NCI-H128 (cell line): ENCODE data around the gene NLGN1.
"Not testable (repeated sequence)": the region's sequence is repeated elsewhere in the genome, so short reads cannot be mapped to it uniquely, and the experiment has no call there.

Experiments used
- DNase-seq: peaks from one replicate; lab custom pipeline; 2025; ENCODE audit not compliant: unreplicated experiment; lab: John Stamatoyannopoulos, UW

Gene NLGN1

DNA sequence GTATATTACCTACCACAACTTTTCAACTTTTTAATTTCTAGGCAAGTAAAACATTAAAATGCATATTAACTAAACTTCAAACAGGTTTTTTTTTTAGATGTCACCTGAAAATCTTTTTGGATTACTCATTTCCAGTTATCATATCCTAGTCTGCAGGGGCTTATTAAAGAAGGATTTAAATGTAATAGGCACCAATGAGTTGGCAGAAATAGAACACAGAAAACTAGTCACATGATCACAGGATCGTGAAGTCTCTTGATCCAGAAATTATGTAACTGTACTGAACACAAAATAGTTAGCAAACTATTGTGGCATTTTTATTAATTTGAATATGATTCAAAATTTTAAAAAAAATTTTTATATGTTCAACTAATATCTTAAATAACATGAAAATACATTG is 807.2 kb downstream of the NLGN1 start:
- DNase-seq: no peak

DNA sequence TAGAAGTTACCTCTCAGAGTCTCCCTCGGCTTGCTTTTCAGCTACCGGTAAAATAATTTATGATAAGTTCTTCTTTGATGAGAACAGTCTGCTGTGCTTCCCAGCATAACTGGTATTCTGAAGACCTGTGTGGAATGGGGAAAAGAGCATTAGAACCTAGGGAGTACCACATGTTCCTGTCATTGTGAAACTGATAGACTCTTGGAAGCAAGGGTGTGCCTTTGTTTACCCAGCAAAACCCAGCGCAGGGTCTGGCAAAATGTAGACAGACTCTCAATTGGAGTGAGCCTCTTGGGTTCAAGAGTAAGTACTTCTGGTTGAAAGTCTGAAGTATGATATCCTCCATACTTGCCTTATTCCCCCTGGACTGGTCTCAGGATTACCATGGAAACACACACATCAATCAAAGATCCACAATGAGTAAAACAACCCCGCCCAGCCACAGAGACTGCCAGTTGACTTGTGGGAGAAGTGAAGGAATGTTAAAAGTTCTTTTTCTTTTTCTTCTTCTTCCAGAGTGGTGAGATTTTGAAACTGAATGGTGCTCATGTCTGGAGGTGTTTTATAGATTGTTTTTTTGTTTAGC is 809.2 kb downstream of the NLGN1 start:
- DNase-seq: no peak

DNA sequence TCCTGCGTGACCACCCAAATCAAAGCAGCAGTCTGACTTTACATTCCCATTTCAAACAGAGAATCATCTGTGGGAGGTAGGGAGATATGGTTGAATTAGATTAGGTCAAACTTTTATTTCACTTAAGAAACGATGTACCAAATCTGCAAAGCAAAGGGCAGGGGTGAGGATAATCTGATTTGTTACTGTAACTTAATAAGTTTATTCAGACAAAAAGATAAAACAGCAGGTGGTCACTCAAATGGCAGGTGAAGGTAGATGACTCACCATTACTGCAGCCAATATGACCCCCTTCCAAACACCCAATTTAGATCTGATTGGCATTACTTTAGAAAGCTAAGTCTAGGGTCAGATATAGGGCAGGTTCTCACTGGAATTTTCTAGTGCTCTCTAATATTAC is 810.6 kb downstream of the NLGN1 start:
- no peak for DNase-seq

DNA sequence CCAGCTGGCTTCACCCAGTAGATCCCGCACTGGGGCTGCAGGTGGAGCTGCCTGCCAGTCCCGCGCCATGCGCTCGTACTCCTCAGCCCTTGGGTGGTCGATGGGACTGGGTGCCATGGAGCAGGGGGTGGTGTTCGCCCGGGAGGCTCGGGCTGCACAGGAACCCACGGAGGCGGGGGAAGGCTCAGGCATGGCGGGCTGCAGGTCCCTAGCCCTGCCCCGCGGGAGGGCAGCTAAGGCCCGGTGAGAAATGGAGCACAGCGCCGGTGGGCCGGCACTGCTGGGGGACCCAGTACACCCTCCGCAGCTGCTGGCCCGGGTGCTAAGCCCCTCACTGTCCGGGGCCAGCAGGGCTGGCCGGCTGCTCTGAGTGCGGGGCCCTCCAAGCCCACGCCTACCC is 814.4 kb downstream of the NLGN1 start:
- DNase-seq: not testable (repeated sequence)

DNA sequence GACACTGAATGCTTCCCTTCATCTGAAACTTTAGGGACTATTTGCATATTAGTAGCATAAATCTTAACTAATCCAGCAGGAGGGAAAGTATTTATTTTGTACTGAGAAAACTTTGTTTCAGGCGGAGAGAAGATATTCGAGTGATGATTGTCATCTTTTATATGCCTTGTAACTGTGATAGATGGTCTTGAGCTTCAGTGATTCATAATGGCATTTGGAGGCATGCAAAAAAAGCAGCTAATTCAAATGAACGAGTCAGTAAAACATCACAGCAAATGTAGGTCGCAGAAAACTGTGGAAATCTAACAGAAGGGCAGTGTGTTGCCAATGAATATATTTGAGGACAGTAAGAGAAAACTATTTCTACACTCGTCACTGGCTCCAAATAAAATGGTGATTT is 817.9 kb downstream of the NLGN1 start:
- no peak for DNase-seq

DNA sequence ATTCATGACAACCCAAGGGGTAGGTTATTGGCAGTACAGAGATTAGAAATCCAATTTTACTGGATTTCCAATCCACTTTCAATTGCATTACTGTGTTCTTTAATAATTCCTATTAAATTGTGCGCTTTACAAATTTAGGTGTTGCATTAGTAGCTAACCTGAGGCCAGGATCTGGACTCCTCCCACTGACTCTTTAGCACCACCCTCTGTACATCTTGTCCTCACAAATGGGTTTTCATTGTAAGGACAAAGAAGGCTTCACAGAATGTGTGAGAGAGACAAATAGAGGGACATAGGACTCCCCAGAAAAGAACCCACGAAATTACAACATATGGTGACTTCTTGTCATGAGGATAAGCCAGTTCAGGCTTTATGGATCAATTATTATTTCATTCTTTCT is 818.5 kb downstream of the NLGN1 start:
- no peak for DNase-seq

DNA sequence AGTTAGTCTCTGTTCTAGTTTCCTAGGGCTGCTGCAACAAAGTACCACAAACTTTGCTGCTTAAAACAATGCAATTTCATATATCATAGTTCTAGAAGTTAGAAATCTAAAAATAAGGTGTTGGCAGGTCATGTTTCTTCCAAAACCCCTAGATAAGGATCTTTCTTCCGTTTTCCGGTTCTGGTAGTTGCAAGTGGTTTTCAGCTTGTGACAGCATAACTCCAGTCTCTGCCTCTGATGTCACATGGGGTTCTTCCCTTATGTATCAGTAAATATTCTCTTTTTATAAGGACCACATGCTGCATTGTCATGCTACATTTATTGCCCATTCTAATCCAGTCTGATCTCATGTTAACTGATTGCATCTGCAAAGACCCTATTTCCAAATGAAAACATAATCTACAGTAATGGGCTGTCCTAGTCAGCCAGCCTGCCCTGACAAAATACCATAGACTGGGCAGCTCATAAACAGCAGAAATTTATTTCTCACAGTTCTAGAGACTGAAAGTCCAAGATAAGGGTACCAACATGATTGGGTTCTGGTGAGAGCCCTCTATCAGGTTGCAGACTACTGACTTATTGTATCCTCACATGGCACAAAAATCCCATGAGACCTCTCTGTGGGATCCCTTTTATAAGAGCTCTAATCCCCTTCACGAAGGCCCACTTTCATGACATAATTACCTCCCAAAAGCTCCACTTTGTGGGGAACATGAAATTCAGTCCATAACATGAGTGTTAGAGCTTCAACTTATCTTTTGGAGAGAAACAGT is 819.6 kb downstream of the NLGN1 start:
- no peak for DNase-seq

DNA sequence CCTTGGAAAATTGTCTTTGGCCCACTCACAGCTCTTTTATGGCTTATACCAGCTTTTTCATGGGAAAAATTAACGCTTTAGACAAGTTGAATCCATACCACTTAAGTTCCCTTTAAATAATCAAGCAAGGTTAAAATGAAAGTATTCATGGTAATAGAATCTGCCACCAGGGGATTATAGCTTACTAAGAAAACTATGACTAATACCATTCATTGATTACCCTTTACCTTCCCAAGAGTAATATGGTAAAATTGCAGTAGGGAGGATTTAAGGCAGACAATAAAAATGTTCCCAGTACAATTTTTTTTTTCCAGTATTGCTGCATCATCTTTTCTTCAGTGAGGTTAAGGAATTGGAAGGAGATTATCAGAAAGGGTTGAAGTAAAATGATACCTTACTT is 820.5 kb downstream of the NLGN1 start:
- DNase-seq: no peak

DNA sequence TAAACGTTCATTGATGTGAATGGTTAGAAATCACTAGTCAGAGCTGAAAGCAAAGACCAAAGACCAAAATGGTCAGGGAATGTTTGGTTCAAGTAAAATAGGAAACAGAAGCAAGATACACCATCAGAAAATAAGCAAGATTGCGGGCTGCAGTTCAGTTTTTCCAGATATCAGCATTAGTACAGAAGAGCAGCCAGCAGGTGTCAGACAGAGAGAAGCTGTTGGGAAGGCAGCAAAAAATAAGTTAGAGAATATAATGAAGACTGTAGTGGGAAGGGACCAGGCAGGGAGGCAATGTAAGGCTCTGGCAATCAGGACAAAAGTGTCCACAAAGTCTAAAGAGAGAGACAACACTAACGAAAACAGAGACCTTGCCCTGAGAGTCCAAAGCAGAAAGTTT is 822.2 kb downstream of the NLGN1 start:
- no peak for DNase-seq

DNA sequence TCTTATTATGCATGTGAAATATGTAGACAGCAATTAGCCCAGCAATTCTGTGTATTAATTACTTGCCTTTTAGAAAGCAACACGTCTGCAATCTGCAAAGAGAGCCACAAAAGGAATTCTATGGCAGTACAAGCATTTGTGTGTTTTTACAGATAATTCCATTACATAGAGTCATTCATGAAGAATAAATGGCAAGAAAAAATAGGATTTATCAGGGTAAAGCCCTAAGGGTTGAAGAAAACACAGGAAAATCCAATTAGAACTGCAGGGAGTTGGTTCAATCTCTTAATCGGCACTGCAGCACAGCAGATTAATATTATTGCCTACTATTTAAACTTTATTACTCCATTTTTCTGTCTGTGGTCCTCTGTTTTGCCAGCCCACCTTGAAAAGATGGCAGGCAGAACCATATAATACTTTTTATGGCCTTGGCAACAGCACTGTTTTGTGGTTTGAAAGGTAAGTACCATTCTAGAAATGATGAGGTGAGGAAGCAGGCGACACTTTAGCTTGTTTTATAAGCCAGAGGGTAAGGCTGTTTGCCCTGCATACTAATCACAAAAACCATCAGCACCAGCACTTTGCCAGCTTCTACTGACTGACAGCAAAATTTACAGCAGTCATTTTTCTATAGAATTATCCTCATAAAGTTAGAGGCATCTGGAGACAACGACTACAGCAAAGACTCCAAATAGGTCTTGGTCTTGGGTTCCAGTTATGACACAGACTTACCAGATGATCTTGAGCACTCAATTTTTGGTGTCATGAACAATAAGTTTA is 823.4 kb downstream of the NLGN1 start:
- no peak for DNase-seq

DNA sequence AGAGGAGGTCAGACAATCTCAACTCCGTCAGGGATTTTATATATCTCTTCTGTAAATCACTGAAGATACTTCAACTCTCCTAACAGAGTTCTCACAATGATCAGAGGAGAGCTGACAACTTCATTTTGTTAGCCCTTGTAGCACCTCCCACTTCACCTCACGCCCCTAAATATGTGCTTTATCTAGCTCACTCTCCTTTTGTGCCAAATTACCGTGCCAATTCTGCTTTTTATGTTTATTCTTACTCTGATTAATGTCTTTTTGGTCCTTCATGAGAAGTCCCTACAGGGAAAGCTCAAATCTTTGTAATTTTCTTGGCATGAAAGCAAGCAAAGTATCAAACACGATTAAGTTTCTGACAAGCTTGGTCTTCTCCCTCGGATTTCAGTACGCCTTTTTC is 825.5 kb downstream of the NLGN1 start:
- DNase-seq: no peak

DNA sequence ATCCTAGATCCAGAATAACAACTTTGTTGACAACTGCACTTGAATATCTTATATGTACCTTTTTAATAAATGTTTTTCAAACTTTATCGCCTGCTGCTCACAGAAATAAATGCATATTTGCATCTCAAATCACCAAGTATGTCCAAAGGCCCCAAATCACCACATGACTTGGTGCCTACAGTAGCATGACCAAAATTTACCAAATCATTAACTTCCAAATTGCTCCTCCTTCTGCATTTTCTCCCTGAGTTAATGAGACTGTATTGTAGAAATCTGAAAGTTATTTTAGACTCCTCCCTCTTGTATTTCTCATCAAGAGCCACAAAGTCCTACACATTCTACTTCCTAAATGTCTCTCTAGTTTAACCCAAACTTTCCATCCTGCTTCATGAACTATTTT is 826.1 kb downstream of the NLGN1 start:
- DNase-seq: no peak

DNA sequence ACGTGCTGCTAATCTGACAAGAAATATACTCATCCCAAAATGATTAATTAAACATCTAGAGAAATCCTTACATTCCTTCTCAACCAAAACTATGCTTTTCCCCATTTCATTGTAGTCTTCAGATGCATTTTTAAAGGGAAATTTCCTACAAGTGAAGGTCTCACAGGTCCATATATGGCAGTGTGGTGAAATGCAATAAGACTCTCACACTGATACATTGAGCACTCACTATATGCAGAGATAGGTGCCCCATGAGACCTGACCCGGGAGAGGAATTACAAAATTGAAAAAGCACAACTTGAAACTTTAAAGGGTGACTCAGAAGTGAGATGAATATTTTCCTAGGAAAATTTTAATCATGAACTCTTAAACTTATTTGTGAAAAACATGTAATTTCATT is 832.4 kb downstream of the NLGN1 start:
- no peak for DNase-seq

DNA sequence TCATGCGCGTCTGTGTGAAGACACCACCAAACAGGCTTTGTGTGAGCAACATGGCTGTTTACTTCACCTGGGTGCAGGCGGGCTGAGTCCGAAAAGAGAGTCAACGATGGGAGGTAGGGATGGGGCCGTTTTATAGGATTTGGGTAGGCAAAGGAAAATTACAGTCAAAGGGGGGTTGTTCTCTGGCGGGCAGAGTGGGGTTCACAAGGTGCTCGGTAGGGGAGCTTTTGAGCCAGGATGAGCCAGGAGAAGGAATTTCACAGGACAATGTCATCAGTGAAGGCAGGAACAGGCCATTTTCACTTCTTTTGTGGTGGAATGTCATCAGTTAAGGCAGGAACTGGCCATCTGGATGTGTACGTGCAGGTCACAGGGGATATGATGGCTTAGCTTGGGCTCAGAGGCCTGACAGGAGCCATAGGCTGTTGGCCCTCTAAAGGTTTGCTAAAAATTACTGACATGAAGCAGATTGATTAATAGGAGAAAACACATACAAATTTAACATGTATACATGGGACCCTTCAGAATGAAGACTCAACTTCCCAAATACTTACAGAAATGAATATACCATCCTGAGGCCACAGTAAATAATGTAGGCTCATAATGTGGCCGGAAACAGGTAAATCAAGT is 834.6 kb downstream of the NLGN1 start:
- DNase-seq: not testable (repeated sequence)

DNA sequence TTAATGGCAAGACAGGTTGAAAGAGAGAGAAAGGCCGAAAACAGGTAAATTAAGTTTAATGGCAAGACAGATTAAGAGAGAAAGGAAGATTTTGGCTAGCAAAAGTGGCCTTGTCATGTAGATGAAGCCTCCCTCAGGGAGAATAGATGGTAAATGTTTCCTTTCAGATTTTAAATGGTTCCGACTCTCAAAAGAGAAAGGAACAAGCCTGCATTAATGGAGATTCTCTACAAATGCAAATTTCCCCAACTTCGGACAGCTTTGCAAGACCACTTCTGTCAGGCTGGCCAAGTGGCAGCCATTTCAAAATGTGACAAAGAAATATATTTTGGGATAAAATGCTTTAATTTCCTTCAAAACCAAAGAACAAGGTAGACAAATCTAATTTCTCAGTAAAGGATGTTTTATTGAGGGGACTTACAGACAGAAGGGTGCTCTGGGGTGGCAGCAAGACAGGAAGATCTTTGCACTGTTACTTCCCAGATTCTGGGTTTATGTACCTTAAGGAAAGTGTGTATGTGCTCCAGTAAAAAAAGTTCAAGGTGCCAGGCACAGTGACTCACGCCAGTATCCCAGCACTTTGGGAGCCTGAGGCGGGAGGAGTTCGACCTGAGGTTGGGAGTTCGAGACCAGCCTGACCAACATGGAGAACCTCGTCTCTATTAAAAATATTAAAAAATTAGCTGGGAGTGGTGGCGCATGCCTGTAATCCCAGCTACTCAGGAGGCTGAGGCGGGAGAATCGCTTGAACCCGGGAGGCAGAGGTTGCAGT is 835.3 kb downstream of the NLGN1 start:
- no peak for DNase-seq

DNA sequence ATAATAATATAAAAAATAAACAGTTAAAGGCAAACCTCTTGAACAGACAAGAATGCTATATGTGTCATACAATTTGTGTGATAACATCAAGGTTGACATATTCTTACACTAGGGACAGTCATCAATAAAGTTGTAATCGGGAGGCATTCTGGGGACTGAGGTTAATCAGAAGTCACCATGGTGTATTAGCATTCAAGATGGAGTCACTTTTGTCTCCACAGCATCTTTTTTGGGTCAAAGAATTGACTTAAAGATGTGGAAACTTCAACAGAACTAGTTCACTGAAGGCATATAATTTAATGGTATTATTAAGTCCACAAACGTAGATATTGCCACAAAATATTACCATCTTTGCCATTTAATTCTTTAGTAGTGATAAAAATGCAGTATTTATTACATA is 836.0 kb downstream of the NLGN1 start:
- DNase-seq: no peak

DNA sequence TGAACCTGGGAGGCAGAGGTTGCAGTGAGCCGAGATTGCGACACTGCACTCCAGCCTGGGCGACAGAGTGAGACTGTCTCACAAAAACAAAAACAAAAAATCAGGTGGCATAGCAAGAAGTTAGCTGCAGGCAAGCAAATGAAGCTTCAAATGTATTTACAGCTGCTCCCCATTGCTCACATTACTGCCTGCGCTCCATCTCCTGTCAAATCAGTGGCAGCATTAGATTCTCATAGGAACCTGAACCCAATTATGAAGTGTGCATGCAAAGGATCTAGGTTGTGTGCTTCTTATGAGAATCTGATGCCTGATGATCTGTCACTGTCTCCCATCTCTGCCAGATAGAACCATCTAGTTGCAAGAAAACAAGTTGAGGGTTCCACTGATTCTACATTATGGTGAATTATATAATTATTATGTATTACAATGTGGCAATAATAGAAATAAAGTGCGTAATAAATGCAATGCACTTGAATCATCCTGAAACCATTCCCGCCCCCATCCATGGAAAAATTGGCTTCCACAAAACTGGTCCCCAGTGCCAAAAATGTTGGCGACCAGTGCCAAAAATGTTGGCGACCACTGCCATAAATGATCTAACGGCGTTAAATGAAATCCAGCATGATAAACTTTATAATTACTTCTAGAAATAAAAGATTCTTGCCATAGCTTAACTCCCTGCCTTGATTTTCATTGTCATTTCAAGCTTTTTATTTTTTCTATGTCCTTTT is 844.9 kb downstream of the NLGN1 start:
- no peak for DNase-seq

DNA sequence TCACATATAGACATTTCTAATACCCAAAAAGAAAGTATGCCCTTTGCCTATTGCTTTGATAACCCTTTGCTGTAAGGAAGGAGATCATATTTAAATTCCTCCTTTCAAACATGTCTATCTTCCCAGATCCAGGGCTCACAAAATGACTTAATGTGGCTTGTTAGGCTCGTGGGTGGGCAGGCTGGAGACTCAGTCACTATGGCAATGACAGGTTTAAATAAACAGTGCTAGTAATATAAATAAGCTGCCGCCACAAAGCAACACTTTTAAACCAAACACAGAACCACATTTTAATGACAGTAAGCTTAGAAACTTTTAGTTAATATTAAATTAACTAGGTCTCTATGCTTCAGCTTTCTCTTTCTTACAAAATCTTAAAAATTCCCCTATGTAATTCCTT is 845.6 kb downstream of the NLGN1 start:
- no peak for DNase-seq

DNA sequence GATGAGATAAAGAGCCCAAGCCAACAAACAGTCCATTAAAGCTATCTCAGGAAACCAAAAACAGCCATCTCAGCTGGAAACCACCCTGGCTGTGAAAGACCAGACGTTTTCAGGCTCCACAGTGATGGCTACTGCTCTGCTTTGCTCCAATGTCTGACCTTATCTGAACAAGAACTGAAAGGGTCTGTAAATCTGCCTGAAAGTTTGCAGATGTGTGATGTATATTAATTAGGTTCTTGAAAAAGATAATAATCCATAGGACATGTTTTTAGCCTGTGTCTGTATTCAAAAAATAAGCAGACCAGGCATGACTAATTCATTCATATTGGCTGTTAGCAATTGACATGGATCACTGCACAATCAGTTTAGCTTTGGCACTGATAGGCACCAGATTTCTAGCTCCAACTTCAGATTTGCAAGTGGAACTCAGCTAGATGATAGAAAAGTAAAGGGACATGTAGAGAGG is 850.2 kb downstream of the NLGN1 start:
- no peak for DNase-seq

DNA sequence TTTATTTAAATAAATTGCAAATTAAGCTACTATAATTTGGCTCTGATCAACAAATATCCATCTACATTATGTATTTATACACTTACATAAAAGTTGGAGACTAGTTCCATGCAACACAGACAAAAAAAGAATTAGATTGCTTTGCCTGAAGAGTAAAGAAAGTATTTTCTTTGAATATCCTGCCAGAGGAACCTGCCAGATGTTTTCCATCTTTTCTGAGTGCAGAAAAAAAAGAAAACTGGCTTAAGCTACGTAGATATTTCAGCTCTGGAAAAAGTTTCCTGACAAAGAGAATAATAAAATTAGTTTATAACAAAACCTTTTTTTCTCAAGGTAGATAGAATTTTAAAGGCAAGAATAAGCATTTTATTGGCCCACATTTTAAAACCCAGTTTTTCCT is 854.1 kb downstream of the NLGN1 start:
- DNase-seq: no peak
